ENCODE measurements around the gene PACS2.

Gene PACS2

DNA sequence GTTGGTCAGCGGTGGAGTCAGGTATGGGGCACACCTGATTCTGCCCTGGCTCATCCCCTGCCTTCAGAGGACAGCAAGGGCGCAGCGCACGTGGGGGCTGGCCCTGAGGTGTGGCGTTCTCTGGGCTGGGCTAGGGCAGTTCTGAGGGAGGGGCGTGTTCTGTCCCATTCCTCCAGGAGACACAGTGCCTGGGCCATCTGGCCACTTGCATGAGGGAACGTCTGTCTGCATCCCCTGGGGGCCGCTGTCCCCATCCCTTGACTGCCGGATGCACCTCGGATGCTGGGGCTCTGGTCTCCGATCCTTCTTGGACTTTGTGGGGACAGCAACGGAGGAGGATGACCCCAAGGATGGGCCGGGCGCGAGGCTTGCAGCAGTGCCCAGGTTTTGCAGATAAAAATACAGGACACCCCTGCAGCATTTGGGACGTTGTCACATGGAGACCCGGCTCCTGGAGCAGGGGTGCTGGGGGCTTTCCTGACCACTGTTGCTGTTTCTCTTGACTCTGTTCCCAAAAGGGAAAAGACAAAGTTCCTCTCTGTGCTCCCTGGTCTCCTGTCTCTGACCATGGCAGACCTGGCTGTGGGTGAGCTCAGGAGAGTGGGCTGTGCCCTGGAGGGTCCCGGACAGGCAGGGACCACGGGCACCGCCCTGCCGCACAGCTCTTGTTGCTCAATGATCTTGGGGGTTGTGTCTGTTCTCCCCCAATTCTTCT lies 112.0 kb downstream of the PACS2 start:
- no peak for DNase-seq

DNA sequence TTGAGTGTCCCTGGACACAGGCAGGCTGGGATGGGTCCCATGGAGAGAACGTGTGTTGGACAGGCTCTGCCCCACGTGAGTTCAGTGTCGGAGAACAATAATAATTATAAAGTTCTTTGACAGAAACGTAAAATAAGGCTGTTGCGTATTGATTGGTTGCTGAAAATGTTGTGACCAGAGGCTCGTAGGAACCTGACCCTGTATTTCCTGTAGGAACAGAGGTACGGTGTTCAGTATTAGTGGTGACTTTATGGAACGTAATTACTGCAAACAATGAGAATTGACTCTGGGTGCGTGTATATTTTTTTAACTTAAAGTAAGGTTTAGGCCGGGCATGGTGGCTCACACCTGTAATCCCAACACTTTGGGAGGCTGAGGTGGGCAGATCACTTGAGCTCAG lies 112.9 kb downstream of the PACS2 start:
- no peak for DNase-seq

DNA sequence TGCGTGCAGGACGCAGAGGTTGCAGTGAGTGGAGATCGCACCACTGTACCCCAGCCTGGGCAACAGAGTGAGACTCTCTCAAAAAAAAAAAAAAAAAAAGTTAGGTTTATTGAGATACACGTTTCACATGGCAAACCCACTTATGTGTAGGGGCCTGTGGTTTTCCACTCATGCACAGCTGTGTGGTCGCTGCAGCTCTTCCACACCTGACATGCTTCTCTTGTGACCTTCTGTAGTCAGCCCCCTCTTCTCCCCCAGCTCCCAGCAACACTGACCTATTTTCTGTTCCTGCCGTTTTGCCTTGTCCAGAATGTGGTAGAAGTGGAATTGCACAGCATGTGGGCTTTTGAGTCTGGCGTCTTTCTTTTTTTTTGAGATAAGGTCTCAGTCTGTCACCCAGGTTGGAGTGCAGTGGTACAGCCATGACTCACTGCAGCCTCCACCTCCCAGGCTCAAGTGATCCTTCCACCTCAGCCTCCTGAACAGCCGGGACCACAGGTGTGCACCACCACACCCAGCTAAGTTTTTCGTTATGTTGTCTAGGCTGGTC lies 113.5 kb downstream of the PACS2 start:
- no peak for DNase-seq

DNA sequence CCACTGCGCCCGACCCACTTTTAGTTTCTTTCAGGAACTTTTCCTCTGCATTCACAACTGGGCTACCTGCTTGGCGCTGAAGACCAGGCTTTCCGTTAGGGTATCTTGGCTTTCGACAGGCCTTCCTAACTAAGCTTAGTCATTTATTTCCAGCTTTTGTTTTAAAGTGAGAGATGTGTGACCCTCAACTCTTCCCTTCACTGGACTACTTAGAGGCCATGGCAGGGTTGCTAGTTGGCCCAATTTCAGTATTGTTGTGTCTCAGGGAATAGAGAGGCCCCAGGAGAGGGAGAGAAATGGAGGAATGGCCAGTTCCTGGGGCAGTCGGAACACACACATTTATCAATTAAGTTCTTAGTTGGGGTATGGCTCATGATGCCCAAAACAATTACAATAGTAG lies 115.5 kb downstream of the PACS2 start:
- no peak for DNase-seq

DNA sequence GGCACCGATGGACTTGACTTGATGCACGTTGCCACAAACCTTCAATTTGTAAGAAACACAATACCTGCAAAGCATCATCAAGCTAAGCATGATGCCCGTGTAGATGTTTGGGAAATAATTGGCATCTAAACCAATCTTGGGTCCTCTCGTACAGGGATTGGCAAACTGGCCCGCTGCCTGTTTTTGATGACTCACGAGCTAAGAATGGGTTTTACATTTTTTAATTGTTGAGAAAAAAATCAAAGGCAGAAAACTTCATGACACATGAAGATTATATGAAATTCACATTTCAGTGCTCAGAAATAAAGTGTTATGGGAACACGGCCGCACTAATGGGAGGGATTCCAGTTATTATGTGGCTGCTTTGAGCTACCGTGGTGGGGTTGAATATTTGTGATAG lies 116.0 kb downstream of the PACS2 start:
- no peak for DNase-seq

DNA sequence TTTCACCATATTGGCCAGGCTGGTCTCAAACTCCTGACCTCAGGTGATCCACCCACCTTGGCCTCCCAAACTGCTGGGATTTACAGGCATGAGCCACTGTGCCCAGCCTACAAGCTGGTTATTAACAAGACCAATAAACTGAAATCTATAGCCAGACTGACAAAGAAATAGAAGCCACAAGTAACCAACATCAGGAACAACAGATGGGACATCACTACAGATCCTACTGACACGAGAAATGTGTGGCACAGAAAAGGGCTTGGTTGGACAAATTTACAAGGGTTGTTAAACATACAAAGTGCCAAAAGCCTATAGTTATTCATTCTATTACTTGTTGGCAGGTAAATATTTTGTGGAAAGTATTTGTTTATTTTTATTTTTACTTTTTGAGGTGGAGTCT lies 116.7 kb downstream of the PACS2 start:
- DNase-seq = no peak

DNA sequence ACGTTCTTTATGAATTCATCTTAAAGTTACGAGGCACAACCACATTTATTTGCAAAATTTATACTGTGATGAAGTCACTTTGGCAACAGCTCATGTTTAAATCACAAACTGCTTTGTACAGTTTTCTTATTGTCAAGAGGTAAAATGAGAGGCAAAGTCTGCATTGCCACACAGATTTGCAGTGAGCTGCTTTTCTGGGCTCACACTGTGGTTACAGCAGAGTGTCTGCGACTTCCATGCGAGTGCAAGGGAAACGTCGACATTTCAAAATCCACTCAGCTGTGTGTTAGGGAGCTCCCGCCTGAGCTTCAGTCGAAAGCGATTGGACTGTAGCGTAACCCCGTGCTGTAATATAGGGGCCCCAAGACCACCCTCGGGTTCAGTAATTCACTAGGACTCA lies 118.1 kb downstream of the PACS2 start:
- DNase-seq = no peak

DNA sequence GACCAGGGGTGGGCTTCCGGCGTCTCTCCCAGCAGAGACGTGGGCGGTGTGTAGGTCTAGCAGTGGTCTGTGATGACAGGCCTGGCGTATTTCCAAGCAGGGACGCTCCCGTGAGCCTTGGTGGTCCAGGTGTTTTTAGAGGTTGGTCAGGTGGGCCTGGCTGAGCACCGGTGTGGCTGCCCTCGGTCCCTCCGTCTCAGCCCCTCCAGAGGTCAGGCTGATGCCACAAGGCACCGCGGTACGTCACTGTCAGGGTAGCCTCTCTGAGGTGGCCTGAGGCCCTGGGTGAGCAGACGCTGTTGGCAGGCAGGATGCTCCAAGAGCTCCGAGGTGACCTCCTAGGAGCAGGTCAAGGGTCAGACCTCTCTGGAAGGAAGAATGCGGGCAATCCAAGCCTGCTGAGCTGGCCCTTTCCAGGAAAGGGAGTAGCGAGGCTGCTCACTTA lies 118.6 kb downstream of the PACS2 start:
- DNase-seq = no peak

DNA sequence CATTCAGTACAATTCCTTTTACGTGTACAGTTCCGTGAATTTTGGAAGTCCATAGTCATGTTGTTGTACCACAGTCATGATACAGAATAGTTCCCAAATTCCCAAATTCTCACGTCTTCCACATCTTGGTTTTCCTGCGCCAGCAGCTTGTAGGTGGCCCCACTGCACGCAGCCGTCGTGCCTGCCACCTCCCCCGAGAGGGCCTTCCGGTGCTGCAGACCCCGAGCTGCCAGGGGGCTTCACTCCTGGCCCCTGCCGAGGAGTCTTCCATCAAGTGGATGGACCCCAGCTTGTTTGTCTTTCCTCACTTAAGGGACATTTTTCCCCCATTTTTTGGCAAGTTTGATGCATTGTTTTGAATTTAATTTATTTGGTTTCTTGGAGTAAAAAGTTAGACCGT lies 121.9 kb downstream of the PACS2 start:
- no peak for DNase-seq

DNA sequence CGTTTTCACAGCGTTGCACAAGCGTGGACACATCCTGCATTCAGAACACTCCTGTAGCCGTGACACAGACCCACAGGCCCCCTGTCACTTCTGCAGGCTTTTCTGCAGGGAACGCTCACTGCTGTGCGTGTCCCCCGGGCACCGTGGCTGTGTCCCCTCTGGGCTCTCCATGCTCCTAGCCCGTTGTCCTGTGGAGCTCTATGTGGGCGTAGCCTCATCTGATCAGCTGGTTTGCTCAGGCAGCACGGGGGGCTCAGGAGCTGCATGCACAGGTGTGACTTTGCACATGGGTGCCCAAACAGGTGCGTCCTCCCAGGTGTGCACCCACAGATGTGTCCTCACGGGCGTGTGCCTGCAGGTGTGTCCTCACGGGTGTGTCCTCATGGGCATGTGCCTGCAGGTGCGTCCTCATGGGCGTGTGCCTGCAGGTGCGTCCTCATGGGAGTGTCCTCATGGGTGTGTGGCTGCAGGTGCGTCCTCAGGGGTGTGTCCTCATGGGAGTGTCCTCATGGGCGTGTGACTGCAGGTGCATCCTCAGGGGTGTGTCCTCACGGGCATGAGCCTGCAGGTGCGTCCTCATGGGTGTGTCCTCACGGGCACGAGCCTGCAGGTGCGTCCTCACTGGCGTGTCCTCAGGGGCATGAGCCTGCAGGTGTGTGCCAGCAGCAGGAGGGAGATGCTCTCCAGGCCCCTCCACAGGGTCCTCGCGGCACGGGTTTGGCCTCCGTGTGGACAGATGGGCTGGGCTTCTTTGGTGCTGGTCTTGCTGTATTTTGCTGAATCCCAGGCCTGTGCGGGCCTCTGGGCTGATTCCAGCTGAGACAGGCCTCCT lies 122.6 kb downstream of the PACS2 start:
- no peak for DNase-seq

DNA sequence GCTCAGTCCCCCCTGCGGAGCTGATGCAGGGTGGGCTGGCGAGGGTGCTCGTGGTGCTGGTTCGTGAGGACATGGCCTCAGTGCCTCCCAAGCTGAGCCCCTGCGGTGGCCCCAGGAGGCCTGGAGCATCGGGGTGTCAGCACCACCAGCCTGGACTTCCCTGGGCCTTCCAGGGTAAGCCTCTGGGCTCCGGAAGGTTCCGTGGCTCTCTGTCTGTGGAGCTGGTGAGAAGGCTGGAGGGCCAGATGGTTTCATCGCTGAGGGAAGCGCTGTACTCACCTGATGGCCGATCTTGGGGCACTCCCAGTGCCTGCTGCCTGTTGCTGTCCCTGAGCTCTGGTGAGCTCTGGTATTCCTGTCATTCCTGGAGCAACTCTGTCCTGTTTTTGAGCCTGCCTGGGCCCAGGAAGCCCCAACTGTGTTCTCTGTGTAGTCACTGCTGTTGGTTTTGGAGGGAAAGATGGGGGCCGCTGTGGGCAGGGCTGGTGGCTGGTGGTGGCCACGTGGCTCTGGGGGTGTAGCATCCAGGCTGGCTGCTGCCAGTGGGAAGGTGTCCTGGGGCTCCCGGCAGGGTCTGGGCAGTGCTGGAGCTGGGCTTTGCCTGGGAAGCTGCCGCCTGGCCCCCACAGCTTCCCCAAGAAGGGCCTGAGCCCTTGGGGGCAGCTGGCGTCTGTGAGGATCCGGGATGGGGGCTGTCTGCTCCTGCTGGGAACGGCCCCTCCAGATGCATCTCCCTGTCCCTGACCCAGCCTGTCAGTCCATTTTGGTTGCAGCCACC lies 123.4 kb downstream of the PACS2 start:
- no peak for DNase-seq

DNA sequence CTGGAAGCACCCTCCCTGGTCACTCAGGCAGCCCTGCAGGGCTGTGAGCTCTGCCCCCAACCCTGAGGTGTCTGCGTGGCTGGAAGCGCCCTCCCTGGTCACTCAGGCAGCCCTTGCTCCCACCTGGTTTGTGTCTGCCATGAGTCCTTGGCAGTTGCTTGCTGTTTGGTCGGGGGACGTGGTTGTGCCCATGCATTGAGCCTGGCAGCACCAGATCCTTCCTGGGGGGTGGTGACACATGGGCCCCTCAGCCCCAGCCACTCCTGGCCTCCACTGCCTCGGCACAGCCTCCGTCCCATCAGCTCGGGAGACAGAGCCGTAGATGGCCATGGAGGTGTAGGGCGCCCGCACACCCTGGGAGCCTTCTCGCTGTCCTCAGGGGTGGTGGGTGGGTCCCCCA lies 124.6 kb downstream of the PACS2 start:
- no peak for DNase-seq

DNA sequence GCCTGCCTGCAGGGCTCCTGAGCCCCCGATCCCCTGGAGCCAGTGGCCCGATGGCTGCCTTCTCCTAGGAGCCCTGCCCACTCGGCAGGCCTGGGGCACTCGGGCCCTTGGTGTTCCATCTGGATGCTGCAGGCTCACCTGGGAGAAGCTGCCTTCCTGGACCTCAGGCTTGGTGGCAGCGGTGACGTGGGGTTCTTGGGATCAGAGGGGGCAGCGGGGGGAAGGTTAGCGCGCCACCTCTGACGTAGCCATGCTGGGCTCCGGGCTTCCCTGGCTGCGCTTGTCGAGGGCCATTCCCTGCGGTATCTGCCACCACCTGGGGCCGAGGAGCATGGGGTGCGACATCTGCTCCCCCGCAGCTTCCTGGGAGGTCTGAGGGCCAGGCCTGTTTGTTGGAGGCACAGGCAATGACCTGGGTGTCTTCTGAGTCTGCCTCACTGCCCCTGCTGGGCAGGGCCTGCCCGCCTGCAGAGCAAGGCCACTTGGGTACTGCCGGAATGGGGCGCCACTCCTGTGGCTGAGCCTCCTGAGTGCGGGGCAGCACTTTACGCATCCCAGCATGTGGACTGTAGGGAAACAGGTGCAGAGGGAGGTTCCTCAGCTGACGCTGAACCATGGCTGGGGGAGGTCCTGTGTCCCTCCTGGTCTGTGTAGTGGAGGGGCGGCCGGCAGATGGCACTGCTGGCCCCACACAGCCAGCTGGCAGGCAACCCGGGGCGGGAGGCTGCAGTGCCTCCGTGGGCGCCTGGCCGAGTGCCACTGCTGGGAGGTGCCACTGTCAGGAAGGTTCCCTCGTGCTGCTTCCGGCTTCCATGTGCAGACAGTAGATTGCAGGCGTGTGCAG lies 125.4 kb downstream of the PACS2 start:
- DNase-seq = no peak

DNA sequence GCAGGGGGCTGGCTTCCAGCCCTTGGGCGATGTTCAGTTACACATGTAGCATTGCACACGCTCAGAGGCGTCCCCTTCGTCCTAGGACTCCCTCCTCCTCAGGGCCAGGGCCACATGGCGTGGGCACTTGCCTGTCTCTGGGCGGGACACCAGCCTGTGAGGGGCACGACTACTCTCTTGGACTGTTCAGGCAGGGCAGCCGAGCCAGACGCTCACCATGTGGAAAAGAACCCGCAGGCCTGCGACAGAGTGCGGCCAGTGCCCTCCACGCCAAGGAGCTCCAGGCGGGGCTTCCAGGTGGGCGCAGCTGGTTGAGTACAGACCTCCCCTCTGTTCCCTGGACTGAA lies 126.0 kb downstream of the PACS2 start:
- DNase-seq = no peak

DNA sequence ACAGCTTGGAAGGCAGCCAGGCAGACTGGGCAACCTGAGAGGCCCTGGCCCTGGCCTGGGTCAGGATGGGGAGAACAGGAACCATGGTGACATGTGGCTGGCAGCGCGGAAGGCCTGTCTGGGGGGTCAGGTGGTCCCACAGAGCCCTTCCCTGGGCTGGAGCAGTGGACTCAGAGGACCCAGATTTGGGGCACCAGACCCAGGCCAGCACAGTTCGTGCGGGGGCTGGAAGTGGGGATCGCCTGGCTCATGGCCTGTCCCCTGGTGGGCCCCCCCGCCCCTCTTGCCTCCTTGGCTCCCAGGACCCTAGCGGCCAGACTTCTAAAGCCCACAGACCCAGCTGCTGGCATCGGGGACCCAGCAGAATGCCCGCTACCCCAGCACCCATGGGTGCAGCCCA lies 126.4 kb downstream of the PACS2 start:
- DNase-seq = no peak

DNA sequence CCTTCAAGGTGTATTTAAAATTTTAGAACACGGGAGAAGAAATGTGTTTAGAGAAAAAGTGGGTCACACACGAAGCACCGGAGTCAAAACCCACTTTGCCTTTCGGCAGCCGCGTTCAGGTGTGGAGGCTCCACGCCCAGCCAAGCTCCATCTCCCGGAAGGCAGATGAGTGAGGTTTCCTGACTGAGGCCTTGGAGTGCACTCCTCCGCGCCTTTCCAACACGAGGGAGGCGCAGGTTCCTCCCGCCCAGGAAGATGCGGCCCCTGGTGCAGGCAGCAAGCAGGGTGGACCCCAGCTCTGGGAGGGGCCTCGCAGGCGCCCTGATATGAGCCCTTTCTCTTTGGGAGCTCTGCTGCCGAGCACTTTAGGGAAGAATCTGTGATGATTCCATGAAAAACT lies 127.6 kb downstream of the PACS2 start:
- no peak for DNase-seq

DNA sequence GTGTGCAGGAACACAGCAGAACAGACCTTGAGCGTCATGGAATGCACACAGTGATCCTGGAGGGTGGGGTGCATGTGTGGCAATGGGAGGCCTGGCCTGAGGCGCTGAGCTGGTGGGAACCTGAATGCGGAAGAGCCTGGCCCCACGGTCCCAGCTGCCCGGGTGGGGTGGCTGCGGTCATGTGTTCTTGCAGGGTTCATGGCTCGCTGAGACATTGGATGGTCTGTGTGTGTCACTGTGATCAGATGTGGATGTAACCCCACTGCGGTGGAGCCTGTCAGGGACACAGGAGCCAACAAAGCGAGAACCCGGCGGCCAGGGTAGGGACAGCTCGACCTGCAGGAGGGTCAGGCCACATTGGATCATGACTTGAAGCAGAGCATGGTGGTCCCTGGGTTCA lies 128.3 kb downstream of the PACS2 start:
- DNase-seq = no peak

DNA sequence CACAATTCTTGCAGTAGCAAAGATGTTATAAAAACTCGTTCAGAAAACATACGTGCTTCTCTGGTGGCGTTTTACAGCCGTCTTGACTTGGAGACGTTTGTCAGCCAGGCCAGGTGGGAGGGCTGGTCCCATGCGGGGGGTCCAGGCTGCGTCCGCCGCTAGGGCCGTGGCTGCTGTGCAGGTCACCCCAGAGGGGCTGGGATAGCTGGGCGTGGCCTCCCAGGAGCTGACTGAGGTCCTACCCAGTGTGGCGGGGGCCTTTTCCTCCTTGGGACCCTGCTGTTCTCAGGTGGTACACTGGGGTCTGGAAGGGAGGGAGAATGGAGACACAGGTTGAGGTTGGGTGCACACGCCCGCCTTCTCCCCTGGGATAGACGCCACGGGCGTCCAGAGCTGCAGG lies 130.3 kb downstream of the PACS2 start:
- no peak for DNase-seq

DNA sequence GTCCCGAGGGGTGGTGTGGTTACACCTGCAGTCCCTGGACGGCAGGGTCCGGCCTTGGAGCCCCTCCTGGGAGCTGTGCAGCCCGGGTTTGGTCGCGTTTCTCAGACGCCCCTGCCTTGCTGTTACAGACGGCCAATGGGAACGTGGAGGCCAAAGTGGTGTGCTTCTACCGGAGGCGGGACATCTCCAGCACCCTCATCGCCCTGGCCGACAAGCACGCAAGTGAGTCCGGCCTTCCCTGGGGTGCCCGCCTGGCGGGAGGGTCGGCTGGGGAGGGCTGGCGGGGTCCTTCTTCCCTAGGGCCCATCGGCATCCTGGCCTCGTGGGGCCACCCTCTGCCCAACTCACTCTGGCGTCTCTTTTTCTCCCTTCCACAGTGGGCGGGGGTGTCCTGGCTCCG lies 130.7 kb downstream of the PACS2 start:
- no peak for DNase-seq

DNA sequence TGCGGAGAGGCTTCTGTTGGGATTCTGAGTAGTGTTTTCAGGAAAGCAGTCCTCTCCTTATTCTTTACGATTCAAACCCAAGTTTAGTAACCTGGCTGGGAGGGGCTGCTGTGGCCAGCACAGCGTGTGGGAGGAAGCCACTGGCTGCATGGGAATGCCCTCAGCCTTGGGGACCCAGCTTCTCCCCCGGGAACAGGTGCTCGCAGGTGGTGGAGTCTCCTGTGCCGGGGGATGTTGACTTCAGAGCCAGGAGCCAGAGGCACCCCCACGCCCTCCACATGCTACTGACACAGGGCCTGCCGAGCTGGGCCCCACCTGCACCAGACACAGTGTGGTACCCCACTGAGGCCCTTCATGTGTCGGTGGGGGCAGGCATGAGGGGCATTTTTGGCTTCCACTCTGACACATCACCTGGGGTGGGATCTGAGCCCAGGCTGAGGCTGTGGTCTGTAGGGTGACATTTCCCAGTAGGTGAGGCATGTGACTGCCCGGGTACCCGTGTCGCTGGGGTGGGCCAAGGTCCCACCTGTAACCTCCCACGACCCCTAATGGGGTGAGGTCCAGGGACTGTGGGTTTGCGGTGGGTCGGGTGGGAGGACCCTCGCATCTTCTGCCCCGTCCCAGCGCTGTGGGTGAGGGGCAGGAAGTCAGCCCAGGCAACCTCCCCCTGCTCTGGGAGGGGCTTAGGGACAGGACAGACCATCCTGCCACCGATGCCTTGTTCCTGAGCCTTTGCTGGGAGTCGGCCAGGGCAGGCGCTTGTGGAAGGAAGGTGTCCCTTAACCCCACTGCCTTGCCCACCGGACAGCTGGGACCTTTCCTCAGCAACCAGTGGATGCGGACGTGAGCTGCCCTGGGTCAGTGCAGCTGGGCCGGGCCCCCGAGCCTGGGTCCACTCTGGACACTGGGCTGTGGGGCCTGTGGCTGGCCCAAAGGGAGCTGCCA lies 131.6 kb downstream of the PACS2 start:
- DNase-seq = no peak

DNA sequence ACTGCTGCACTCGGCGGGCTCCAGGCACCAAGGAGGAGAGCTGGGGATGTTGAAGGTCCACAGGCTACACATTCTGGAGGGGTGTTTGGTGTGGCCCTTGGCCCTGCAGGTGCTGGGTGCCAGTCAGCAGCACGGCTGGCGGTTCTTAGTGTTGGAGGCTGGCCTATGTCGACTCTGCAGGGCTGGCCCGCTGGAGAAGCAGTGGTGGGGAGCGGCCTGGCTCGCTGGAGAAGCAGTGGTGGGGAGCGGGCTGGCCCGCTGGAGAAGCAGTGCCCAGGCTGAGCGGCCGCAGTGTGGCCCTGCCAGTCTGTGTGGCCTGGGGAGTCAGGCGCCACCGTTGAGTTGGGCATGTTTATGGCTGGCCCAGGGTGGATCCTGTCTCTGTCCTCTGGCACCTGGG lies 132.4 kb downstream of the PACS2 start:
- no peak for DNase-seq

Measured in NCI-H1930 (cell line).